Mucosa of stomach (tissue), 1 donor: ENCODE measurements around the gene ELOVL6.

Source experiments
- H3K27me3 ChIP-seq: one replicate; pipeline ENCODE4 v1.7.0; 2013; ENCODE audit warnings: mild to moderate bottlenecking, low read length; ENCODE audit not compliant: control insufficient read depth, insufficient read depth
- H3K36me3 ChIP-seq: one replicate; pipeline ENCODE4 v1.7.0; 2013; ENCODE audit warnings: low read length; ENCODE audit not compliant: control insufficient read depth, insufficient read depth
- H3K4me1 ChIP-seq: one replicate; pipeline ENCODE4 v1.7.0; 2013; ENCODE audit warnings: mild to moderate bottlenecking, low read length; ENCODE audit not compliant: control insufficient read depth, insufficient read depth
- H3K4me3 ChIP-seq: one replicate; pipeline ENCODE4 v1.7.0; 2013; ENCODE audit warnings: low read length
- H3K9ac ChIP-seq: one replicate; pipeline ENCODE4 v1.7.0; 2013; ENCODE audit warnings: mild to moderate bottlenecking, low read length, moderate library complexity
- H3K9me3 ChIP-seq: one replicate; pipeline ENCODE4 v1.7.0; 2013; ENCODE audit warnings: mild to moderate bottlenecking, low read length, moderate library complexity; ENCODE audit not compliant: control insufficient read depth
- donor health status: Pancreatic carcinoma.

ELOVL6 gene

GRCh38 chr4:110025056-110025455, 173.4 kb downstream of the ELOVL6 start:
- Histone ChIP-seq H3K4me1 (no peaks in the 10 kb centered on the region), H3K4me3 (no peak overlapping the region), H3K36me3 (no peaks in the 10 kb centered on the region), H3K27me3 (no peaks in the 10 kb centered on the region), H3K9me3 (no peaks in the 10 kb centered on the region), H3K9ac (no peak overlapping the region)

GRCh38 chr4:110022457-110022856, 176.0 kb downstream of the ELOVL6 start:
- Histone ChIP-seq H3K9ac (no peak overlapping the region), H3K27me3 (no peaks in the 10 kb centered on the region), H3K4me1 (no peaks in the 10 kb centered on the region), H3K4me3 (no peak overlapping the region), H3K36me3 (no peaks in the 10 kb centered on the region), H3K9me3 (no peaks in the 10 kb centered on the region)

- no peaks in the 10 kb centered on the region for H3K9me3 ChIP-seq
- no peaks in the 10 kb centered on the region for H3K36me3 ChIP-seq
- H3K4me3 ChIP-seq, result no peak overlapping the region
- no peaks in the 10 kb centered on the region for H3K4me1 ChIP-seq
- H3K27me3 ChIP-seq, result no peaks in the 10 kb centered on the region
- H3K9ac ChIP-seq, result no peak overlapping the region
These were observed 177.6 kb downstream of the ELOVL6 start for GRCh38 chr4:110020646-110021443.

- Histone ChIP-seq H3K4me3 (no peak overlapping the region), H3K9ac (no peak overlapping the region), H3K9me3 (no peaks in the 10 kb centered on the region), H3K4me1 (no peaks in the 10 kb centered on the region), H3K27me3 (no peaks in the 10 kb centered on the region), H3K36me3 (no peaks in the 10 kb centered on the region)
These were observed 178.3 kb downstream of the ELOVL6 start for GRCh38 chr4:110020139-110020538.

GRCh38 chr4:110019153-110019552, 179.3 kb downstream of the ELOVL6 start:
- H3K27me3 ChIP-seq, result no peaks in the 10 kb centered on the region
- no peak overlapping the region for H3K9ac ChIP-seq
- H3K36me3 ChIP-seq, result no peaks in the 10 kb centered on the region
- H3K9me3 ChIP-seq, result no peaks in the 10 kb centered on the region
- H3K4me3 ChIP-seq, result no peak overlapping the region
- no peaks in the 10 kb centered on the region for H3K4me1 ChIP-seq

- Histone ChIP-seq H3K27me3 (no peaks in the 10 kb centered on the region), H3K9me3 (no peaks in the 10 kb centered on the region), H3K9ac (no peak overlapping the region)
These were observed 184.2 kb downstream of the ELOVL6 start for GRCh38 chr4:110014233-110014632.

GRCh38 chr4:110012917-110013316, 185.5 kb downstream of the ELOVL6 start:
- Histone ChIP-seq H3K27me3 (no peaks in the 10 kb centered on the region), H3K9me3 (no peaks in the 10 kb centered on the region), H3K4me1 (no peaks in the 10 kb centered on the region), H3K4me3 (no peak overlapping the region), H3K36me3 (no peaks in the 10 kb centered on the region), H3K9ac (no peak overlapping the region)

More at GRCh38 chr4:110014233-110014632, 184.2 kb downstream of the ELOVL6 start:
- Histone ChIP-seq H3K4me1 (no peaks in the 10 kb centered on the region), H3K36me3 (no peaks in the 10 kb centered on the region), H3K4me3 (no peak overlapping the region)

- H3K27me3 ChIP-seq, result no peaks in the 10 kb centered on the region
- H3K36me3 ChIP-seq, result no peaks in the 10 kb centered on the region
- H3K4me1 ChIP-seq, result no peaks in the 10 kb centered on the region
These were observed 187.6 kb downstream of the ELOVL6 start for GRCh38 chr4:110010797-110011196.

GRCh38 chr4:110009550-110009949, 188.9 kb downstream of the ELOVL6 start:
- H3K4me1 ChIP-seq, result no peaks in the 10 kb centered on the region
- no peaks in the 10 kb centered on the region for H3K27me3 ChIP-seq
- H3K4me3 ChIP-seq, result no peak overlapping the region
- H3K9ac ChIP-seq, result no peak overlapping the region
- H3K36me3 ChIP-seq, result no peaks in the 10 kb centered on the region
- H3K9me3 ChIP-seq, result no peaks in the 10 kb centered on the region

More at GRCh38 chr4:110010797-110011196, 187.6 kb downstream of the ELOVL6 start:
- Histone ChIP-seq H3K9ac (no peak overlapping the region), H3K9me3 (no peaks in the 10 kb centered on the region), H3K4me3 (no peak overlapping the region)

GRCh38 chr4:110008540-110008939, 189.9 kb downstream of the ELOVL6 start:
- H3K9me3 ChIP-seq, result no peaks in the 10 kb centered on the region
- peaks cover 4% of the 10 kb centered on the region for H3K27me3 ChIP-seq
- no peaks in the 10 kb centered on the region for H3K36me3 ChIP-seq
- H3K4me3 ChIP-seq, result no peak overlapping the region
- H3K4me1 ChIP-seq, result no peaks in the 10 kb centered on the region
- no peak overlapping the region for H3K9ac ChIP-seq

GRCh38 chr4:110007217-110007616, 191.2 kb downstream of the ELOVL6 start:
- Histone ChIP-seq H3K27me3 (peaks cover 4% of the 10 kb centered on the region), H3K4me1 (no peaks in the 10 kb centered on the region), H3K36me3 (no peaks in the 10 kb centered on the region), H3K4me3 (no peak overlapping the region), H3K9me3 (no peaks in the 10 kb centered on the region), H3K9ac (no peak overlapping the region)

- no peaks in the 10 kb centered on the region for H3K36me3 ChIP-seq
- H3K9ac ChIP-seq, result no peak overlapping the region
- H3K4me1 ChIP-seq, result no peaks in the 10 kb centered on the region
- H3K9me3 ChIP-seq, result no peaks in the 10 kb centered on the region
- peaks cover 4% of the 10 kb centered on the region for H3K27me3 ChIP-seq
- H3K4me3 ChIP-seq, result no peak overlapping the region
These were observed 192.9 kb downstream of the ELOVL6 start for GRCh38 chr4:110005461-110006056.
